Breast epithelium (tissue), 4 donors: ENCODE data around the gene GPR107. TPM values are rescaled to one million over a fixed set of nuclear protein-coding genes. Genes with fewer than 3 reads are reported as not detected.
"Not testable (repeated sequence)": the region's sequence is repeated elsewhere in the genome, so short reads cannot be mapped to it uniquely, and the experiment has no call there.

Experiments used
- DNase-seq, 2 donors: peaks; one replicate each; pipeline ENCODE4 v3.0.0-alpha.2; 2019; ENCODE audit warnings: low spot score in 2 of 2
- H3K27ac ChIP-seq, 2 donors: fragments of 200-600 bp; sonication (generic) in 1 of 2; one replicate each; pipeline ENCODE4 v1.5.1; 2016 to 2019; ENCODE audit warnings: mild to moderate bottlenecking in 1 of 2
- H3K27me3 ChIP-seq, 2 donors: fragments of 200-600 bp; sonication (generic) in 1 of 2; one replicate each; pipeline versions ENCODE4 v1.5.1 to v1.6.0; 2017 to 2019; ENCODE audit warnings: control low read depth in 1 of 2, mild to moderate bottlenecking in 1 of 2
- H3K36me3 ChIP-seq: fragments of 200-600 bp; one replicate; pipeline ENCODE4 v1.5.1; 2019
- H3K4me1 ChIP-seq, 2 donors: fragments of 200-600 bp; sonication (generic); one replicate each; pipeline ENCODE4 v1.5.1; 2016 to 2019; ENCODE audit warnings: control low read depth in 1 of 2
- H3K4me3 ChIP-seq, 3 donors: fragments of 200-600 bp; sonication (generic); 1 replicate in 2 of 3; 2 replicates in 1 of 3; pipeline ENCODE4 v1.5.1; 2016 to 2019; ENCODE audit warnings: mild to moderate bottlenecking in 3 of 3, moderate library complexity in 2 of 3
- H3K9me3 ChIP-seq, 2 donors: fragments of 200-600 bp; sonication (generic) in 1 of 2; one replicate each; pipeline ENCODE4 v1.5.1; 2016 to 2019; ENCODE audit warnings: control low read depth in 1 of 2
- POLR2A ChIP-seq: fragments of 450-650 bp; IDR thresholded peaks from one replicate; pipeline ENCODE4 v1.6.1; 2016; ENCODE audit warnings: antibody characterized with exemption, mild to moderate bottlenecking, moderate library complexity
- POLR2AphosphoS5 ChIP-seq, 3 donors: sonication (generic); formaldehyde crosslinking; IDR thresholded peaks; one replicate each; pipeline ENCODE4 v1.6.1; 2017; ENCODE audit warnings: antibody characterized with exemption in 3 of 3
- intact Hi-C: fragments of 100-400 bp; cut with DNase I; formaldehyde crosslinking; loops from one replicate; pipeline ENCODE4 v1.15.1; 2023; ENCODE audit warnings: low total_unique reads
- total RNA-seq, 3 donors: library from RNA; depleted of rRNA; stranded (reverse); fragments of >200 nt; gene quantifications; one replicate each; pipeline ENCODE4 v1.1.0, GENCODE V29; 2016
- TF ChIP-seq, protein P1 (sequence below), 3 donors: fragments of 450-650 bp; IDR thresholded peaks; one replicate each; pipeline ENCODE4 v1.5.1; 2016 to 2017; ENCODE audit warnings: antibody characterized with exemption in 3 of 3, mild to moderate bottlenecking in 3 of 3, moderate library complexity in 3 of 3

GPR107 gene
- total RNA-seq, 3 donors from 2014 or later = 22.5 to 26.9 (median 25.6) TPM

DNA sequence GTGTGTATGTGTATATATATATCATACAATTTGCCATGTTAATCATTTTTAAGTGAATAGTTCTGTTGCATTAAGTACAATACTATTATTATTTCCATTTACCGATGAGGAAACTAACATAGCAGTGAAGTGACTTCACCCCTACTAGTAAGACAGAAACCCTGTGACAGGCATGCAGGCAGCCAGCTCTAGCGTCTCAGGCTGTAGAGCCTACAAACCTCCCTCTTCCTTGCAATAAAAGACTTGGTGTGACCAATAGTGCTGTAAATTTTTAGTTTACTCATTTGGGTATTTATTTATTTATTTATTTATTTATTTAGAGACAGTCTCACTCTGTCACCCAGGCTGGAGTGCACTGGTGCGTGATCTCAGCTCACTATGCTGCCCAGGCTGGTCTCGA lies 35.4 kb upstream of the GPR107 start:
- no peaks in the 10 kb centered on the region for H3K27me3 ChIP-seq
- no peak overlapping the region for H3K4me3 ChIP-seq
- TF ChIP-seq, protein P1, sequence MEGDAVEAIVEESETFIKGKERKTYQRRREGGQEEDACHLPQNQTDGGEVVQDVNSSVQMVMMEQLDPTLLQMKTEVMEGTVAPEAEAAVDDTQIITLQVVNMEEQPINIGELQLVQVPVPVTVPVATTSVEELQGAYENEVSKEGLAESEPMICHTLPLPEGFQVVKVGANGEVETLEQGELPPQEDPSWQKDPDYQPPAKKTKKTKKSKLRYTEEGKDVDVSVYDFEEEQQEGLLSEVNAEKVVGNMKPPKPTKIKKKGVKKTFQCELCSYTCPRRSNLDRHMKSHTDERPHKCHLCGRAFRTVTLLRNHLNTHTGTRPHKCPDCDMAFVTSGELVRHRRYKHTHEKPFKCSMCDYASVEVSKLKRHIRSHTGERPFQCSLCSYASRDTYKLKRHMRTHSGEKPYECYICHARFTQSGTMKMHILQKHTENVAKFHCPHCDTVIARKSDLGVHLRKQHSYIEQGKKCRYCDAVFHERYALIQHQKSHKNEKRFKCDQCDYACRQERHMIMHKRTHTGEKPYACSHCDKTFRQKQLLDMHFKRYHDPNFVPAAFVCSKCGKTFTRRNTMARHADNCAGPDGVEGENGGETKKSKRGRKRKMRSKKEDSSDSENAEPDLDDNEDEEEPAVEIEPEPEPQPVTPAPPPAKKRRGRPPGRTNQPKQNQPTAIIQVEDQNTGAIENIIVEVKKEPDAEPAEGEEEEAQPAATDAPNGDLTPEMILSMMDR (IDR thresholded peaks at IDR 0.05) = no peak
- TF ChIP-seq POLR2A (no peak), POLR2AphosphoS5 (IDR thresholded peaks at IDR 0.05) (no peak)
- intact Hi-C loops = no loop called here
- no peaks in the 10 kb centered on the region for H3K9me3 ChIP-seq
- DNase-seq = no peak
- H3K4me1 ChIP-seq = peaks cover 0 to under 1% of the 10 kb centered on the region in 2 donors
- no peak overlapping the region for H3K27ac ChIP-seq
- no peaks in the 10 kb centered on the region for H3K36me3 ChIP-seq

DNA sequence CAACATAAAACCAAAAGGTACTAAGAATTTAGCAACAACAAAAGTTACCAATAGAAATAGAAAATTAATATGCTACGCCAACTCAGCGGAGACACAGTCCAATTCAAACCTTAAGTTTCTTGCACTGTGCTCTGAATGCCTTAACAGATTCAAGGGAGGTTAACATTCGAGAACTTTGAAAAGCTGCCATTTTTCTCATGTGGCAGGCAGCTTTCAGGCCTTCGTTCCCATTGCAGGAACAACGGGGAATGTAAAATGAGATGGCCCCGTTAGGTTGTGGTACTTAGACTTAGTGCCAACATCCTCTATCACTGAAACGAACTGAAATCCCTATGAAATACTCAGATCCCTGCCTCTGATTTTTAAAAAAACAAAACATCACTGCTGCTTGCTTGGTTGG lies 33.1 kb upstream of the GPR107 start:
- Histone ChIP-seq H3K9me3 (no peaks in the 10 kb centered on the region), H3K27me3 (no peaks in the 10 kb centered on the region), H3K27ac (peak overlapping the region in 1 of 2 donors; percentile 50), H3K36me3 (no peaks in the 10 kb centered on the region), H3K4me3 (no peak overlapping the region), H3K4me1 (peaks cover 0 to 8% of the 10 kb centered on the region in 2 donors)
- intact Hi-C loops = no loop called here
- TF ChIP-seq POLR2A = no peak
- TF ChIP-seq POLR2AphosphoS5 (IDR thresholded peaks at IDR 0.05) = no peak
- TF ChIP-seq, protein P1 (IDR thresholded peaks at IDR 0.05) = no peak
- DNase-seq = no peak

DNA sequence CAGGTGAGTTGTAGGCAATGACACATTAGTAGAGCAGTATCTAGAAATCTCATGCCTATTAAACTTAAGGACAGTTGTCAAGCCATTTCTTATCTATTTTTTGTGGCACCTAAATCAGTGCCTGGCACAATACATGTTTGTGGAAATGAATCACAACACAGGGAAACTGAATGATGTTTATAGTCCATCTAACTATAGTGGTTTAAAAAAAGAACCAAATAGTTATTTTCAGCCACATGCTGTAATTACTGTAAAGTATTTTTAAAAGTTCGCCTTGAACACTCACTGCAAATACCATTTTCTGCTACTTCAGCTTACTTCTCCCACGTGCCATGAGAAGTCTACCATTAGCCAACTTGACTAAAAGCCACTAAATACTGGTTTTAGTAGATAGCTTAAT lies 32.6 kb upstream of the GPR107 start:
- Histone ChIP-seq H3K27ac (no peak overlapping the region), H3K4me1 (peaks cover 0 to 8% of the 10 kb centered on the region in 2 donors), H3K9me3 (no peaks in the 10 kb centered on the region), H3K36me3 (no peaks in the 10 kb centered on the region), H3K27me3 (no peaks in the 10 kb centered on the region), H3K4me3 (no peak overlapping the region)
- no peak for DNase-seq
- TF ChIP-seq, protein P1 (IDR thresholded peaks at IDR 0.05) = no peak
- TF ChIP-seq POLR2A (no peak), POLR2AphosphoS5 (IDR thresholded peaks at IDR 0.05) (no peak)
- intact Hi-C loops = no loop called here

DNA sequence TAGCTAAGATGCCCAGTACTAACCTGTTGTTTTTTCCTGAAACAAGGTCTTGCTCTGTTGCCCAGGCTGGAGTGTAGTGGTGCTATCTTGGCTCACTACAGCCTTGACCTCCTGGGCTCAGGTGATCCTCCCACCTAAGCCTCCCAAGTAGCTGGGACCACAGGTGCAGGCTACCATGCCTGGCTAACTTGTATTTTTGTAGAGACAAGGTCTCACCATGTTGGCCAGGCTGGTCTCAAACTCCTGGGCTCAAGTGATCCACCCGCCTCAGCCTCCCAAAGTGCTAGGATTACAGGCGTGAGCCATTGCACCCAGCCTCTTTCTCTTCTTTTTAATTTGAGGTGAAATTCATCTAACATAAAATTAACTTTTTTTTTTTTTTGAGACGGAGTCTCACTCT lies 31.9 kb upstream of the GPR107 start:
- DNase-seq, H3K27ac ChIP-seq, H3K36me3 ChIP-seq, H3K9me3 ChIP-seq, H3K4me3 ChIP-seq, intact Hi-C loops, H3K4me1 ChIP-seq, H3K27me3 ChIP-seq: not testable (repeated sequence)

DNA sequence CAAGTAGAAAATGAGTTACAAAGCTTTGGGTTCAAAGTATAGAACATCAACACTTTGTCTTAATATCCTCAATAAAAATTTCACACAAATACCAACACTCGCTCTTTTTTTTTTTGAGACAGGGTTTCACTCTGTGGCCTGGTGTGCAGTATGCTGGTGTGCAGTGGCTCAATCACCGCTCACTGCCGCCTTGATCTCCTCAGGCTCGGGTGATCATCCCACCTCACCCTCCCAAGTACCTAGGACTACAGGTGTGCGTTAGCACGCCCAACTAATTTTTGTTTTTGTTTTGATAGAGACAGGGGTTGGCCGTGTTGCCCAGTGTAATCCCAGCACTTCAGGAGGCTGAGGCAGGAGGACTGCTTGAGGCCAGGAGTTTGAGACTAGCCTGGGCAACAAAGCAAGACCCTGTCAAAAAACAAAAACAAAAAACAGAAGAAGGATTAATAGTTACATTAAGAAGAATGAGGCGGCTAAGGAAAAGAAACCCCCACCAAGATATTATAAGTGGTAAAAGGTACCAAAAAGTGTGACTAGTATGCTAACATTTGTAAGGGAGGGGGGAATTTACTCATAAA lies 31.1 kb upstream of the GPR107 start:
- Histone ChIP-seq H3K9me3 (no peaks in the 10 kb centered on the region), H3K4me3 (no peak overlapping the region), H3K4me1 (peaks cover 0 to 8% of the 10 kb centered on the region in 2 donors), H3K27me3 (no peaks in the 10 kb centered on the region), H3K36me3 (no peaks in the 10 kb centered on the region), H3K27ac (peak overlapping the region; percentile 28 to 65)
- no peak for DNase-seq
- no peak for TF ChIP-seq POLR2A
- TF ChIP-seq, protein P1 (IDR thresholded peaks at IDR 0.05) = no peak
- no peak for TF ChIP-seq POLR2AphosphoS5 (IDR thresholded peaks at IDR 0.05)
- intact Hi-C loops = no loop called here
